ENCODE data around the gene COX7A1.

Gene COX7A1

DNA sequence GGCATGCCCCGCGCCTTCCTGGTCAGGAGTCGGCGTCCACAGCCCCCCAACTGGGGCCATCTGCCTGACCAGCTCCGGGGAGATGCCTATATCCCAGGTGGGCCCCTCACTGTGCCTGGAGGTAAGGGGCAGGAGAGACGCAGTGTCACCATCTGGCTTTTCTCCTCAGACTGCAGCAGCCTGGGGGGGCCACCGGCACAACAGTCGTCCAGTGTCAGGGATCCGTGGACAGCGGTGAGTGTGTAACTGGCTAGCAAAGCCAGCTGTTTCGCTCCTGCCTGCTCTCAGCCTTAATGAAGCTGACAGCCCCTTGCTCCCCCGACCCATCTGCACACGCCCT lies 41.1 kb downstream of the COX7A1 start:
- DNase-seq, result no peak

DNA sequence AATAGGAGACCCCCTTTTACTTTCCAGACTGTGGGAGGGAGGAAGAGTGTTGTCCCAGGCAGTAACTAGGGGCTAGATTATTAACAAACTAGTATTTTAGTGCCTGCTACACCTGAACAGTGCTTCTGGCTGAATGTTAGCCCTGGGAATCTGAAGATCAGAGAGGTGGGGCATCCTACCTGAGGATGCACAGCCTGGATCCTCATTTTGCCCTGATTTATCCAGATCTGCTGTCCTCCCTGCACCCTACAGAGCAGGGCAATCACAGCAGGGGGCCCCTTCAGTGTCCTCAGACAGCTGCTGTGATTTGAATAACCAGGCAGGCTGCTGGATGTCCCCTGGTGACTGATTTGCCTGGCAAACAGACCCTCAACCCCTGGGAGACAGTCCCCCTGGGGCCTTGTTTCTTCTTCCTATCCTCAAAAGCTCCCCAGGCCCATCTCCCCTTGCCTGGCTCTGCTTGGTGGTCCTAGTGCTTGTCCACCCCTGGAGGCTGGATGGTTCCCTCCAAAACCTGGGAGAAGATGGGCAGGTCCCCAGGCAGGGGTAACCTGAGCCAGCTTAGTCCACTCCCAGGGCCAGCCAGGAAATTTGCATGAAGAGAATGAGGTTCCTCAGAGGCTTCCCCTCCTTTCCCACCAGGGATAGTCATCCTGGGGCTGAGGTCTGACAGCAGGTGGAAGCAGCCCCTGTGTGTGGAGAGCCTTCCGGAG lies 41.6 kb downstream of the COX7A1 start, which contains the start of gene OVOL3:
TSS of gene OVOL3 (plus strand) at position 657 of the 713 bp plus-strand sequence. CDS start 60 bp downstream, outside the sequence.
- DNase-seq, result no peak

- no peak for DNase-seq
Measured at GRCh38 chr19:36108684-36109083, 43.6 kb downstream of the COX7A1 start.

DNA sequence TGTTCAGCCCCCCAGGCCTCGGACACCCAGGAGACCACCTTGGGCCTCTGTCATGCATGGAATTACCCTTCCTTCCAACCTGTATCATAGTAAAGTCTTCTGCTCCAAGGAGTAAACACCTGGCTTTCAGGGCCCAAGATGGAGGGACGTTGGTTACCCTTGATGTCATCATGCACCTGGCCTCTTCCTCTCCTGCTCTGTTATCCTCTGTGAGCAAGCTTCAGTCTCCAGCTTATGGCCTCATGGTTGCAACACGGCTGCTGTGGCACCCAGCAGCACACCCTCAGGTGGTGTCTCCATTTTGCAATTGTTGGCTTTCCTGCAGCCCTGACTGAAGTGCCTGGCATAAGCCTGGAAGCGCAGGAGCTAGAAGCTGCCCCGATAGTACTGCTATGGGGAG lies 45.3 kb downstream of the COX7A1 start:
- no peak for DNase-seq

GRCh38 chr19:36106441-36106840 lies 45.8 kb downstream of the COX7A1 start:
- no peak for DNase-seq

- no peak for DNase-seq
Measured at GRCh38 chr19:36103842-36104552, 48.2 kb downstream of the COX7A1 start.

DNA sequence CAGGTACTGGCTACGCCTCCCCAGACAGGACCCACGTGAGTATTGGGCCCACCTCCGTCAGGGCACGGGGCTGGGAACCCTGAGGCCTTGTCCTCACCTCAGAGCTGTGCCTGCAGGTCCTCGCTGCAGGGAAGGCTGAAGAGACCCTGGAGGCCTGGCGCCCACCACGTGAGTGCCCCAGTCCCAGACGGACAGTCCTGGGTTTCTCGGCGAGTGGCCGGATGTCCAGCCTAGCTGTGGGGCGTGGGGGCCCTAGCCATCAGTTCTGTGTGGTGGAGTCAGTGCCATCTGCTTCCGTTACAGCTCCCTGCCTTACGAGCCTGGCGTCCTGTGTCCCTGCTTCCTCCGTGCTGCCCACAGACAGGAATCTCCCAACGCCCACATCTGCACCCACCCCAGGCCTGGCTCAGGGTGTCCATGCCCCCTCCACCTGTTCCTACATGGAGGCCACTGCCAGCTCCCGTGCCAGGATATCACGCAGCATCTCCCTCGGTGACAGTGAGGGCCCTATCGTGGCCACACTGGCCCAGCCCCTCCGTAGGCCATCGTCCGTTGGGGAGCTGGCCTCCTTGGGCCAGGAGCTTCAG lies 49.1 kb downstream of the COX7A1 start:
- no peak for DNase-seq

DNA sequence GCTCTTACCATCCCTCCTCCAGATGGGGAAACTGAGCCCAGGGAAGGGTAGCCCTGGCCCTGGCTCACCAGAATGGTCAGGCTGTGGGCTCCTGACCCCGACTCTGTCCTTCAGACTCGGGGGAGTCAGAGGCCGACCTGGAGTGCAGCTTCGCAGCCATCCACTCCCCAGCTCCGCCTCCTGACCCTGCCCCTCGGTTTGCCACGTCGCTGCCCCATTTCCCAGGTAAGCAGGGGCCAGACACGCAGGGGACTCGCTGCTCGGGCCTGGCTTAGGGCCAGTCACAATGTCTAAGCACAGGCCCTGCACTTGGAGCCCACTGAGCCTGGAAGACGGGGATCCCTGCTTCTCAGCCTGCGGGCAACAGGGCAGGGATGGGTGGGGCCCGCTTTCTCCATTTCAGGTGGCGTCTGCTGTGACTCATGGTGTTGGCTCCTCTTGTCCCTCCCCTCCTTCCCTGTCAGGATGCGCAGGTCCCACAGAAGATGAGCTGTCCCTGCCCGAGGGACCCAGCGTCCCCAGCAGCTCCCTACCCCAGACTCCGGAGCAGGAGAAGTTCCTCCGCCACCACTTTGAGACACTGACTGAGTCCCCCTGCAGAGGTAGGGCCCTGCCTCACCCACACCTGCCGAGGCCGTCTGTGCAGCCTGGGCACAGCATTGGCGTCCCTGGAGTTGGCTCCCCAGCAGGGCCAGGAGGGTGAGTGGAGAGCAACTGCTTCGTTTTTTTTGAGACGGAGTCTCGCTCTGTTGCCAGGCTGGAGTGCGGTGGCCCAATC lies 50.5 kb downstream of the COX7A1 start:
- DNase-seq, result no peak

All from cortex of kidney (tissue), 1 donor.